Vagina (tissue), 2 donors: Measurements from ENCODE around the gene DTX4.

ENCODE experiments used
- CTCF ChIP-seq, 3 experiments: fragments of 450-650 bp in 2 of 3; fragments of 200-600 bp in 1 of 3; sonication (generic) in 1 of 3; IDR thresholded peaks; one replicate each; pipeline ENCODE4 v1.5.1; 2017 to 2019; ENCODE audit warnings: antibody characterized with exemption in 3 of 3, mild to moderate bottlenecking in 2 of 3, moderate library complexity in 2 of 3
- POLR2A ChIP-seq, 2 donors: fragments of 450-650 bp; IDR thresholded peaks; one replicate each; pipeline ENCODE4 v1.6.1; 2017; ENCODE audit warnings: antibody characterized with exemption in 2 of 2, mild to moderate bottlenecking in 2 of 2, moderate library complexity in 2 of 2

DNA sequence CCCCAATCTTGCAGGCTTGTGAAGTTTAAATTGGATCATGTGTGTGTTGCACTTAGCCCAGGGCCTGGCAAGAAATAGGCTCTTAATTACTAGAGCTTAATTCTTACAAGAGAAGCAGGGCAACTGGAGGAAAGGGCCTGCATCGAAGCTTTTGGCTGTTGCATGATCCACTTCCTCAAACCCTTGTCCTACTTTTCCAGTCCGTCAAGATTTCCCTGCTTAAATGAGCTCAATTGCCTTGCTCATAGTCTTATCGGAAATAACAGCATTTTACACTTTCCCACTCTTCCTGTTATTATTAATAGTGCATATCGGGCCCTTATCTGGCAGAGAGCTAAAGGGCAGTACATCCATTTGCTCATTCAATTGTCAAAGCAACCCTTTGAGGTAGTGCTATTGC, 18.1 kb downstream of the DTX4 start:
- TF ChIP-seq POLR2A (IDR thresholded peaks at IDR 0.05) (no peak), CTCF (IDR thresholded peaks at IDR 0.05) (no peak)
